Measurements from ENCODE around the gene GAS2.

Gene GAS2

DNA sequence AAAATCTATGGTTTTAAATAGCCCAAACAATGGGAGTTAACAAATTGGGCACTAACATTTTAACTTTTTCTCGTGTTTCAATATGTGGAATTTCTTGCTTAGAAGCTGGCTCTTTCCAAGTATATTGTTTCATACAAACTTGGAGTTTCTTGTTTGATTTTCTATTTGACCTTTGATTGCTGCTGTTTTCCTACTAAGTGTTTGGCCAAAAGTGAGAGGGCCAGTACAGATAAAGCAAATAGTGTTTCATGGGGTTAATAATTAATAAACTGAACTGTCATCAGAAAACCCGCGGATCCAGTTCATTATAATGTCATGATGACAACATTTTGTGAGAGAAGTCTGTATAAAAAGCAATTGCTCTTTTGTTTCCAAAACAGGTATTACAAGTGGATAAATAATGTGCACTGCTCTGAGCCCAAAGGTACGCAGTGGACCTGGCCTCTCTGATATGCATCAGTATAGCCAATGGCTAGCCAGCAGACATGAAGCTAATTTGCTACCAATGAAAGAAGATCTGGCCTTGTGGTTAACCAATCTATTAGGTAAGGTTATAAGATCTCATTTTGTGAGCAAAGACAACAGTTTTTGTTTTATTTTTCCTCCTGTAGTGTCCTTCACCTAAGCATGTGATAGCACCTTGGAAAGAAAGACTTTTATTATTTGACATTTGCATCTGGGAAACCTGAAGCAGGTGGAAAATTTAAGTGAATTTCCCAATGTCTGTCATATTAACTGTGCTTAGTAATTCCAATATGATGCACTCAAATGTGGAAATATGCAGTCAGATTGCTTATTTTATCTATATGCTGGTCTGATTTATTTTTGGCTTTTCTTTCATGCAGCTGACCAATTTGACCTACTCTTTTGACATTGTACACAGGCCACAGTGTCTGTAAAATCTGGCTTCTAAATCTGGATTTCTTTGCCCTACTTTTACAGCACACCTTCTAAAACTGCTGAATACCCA lies 8.3 kb downstream of the GAS2 start:
- DNase-seq, result no peak

- no peak for DNase-seq
Observed at GRCh38 chr11:22677153-22677903, 10.9 kb downstream of the GAS2 start.

- no peak for DNase-seq
Observed at GRCh38 chr11:22680628-22681027, 14.2 kb downstream of the GAS2 start.

DNA sequence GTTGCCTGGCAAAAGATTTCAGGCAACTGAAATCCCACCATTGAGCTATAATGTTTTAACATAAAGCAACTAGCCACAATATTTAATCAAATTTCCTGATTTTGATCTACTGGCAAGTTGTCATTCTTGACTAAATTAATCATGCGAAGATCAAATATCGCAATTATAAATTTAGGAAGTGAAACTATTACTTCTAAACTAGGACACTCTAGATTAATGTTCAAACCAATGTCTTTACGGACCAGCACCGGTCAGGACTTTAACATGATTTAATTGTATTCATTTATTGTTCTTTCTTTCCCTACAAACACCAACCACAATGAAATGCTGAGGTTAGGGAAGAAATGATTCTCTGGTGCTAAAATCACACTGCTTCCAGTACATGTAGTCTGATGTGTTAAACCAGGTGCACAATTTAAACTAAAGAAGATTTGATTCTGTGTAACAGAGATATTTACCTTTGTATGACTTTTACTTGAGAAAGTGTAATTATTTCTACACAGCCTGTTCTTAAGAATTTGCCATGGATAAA lies 14.9 kb downstream of the GAS2 start:
- DNase-seq, result no peak

GRCh38 chr11:22684082-22684481 lies 17.7 kb downstream of the GAS2 start:
- DNase-seq, result no peak

DNA sequence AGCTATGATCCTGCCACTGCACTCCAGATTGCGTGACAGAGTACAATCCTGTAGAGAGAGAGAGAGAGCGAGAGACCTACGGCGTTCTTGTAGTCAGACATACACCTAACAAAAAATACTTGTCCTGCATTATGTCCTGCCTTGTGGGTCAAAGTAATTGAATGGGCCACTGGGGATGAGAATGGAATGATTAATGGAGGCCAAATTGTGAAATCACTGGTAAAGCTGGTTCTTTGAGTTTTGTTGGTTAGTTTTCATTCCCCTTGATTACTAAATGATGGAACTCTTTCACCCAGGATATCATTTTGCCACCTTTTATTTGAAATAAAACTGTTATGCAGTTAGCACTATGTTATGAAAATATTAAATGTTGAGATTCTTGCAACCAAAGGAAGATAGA lies 18.7 kb downstream of the GAS2 start:
- no peak for DNase-seq

- DNase-seq, result no peak
Observed at GRCh38 chr11:22688914-22689313, 22.5 kb downstream of the GAS2 start.

GRCh38 chr11:22690257-22690656 lies 23.8 kb downstream of the GAS2 start:
- DNase-seq, result no peak

DNA sequence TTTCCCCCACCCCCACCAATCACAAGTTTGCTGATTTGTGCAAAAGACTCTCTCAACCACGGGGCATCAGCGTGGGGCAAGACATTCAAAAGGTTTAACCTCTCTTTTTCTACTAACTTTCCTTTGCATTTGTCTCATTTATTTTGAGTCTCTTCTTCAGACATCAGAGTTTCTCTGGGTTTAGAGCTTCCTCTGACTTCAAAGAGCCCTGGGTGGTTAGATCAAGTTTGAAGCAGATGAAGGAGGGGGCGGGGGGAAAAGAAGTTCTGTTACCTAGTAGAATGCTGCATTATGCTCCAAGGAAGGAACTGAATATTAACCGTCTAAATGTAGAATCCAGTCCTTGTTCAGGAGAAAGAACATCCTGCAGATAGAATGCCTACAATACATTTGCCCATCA lies 24.5 kb downstream of the GAS2 start:
- DNase-seq, result no peak

DNA sequence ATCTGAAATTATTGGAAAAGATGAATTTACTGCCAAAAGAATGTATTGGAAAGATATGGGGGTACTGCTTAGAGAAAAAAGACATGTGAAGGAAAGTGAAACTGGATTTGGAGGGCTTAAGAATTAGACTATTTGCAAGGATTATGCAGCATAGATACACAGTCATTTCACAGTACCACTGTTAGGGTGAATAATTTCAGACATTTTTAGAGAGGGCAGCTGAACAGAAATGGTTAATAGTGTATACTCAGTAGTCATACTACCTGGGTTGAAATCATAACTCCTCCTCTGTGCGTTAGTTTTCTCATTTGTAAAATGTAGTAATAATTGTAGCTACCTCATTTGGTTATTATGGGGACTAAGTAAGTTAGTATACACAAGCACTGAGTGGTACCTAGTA lies 33.0 kb downstream of the GAS2 start:
- no peak for DNase-seq

DNA sequence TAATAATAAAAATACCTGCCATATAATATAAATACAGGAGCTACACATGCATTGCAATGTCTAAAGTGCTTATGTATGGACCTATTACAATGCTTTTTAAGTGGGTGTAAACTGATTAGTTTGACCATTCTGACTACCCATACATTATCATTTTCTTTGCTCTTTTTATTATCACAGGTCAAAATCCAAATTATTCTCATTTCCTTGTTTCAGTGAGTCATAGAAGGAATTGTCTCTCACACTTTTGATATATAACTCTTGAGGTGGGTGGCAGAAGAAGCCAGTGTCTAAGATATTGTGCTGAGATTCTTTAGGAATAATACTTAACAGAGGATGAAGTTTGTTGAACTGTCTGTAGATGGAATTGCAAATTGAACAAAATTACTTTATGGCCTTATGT lies 35.6 kb downstream of the GAS2 start:
- no peak for DNase-seq

GRCh38 chr11:22703040-22703439 lies 36.6 kb downstream of the GAS2 start:
- DNase-seq, result no peak

- DNase-seq, result no peak
Observed at GRCh38 chr11:22703591-22703990, 37.2 kb downstream of the GAS2 start.

DNA sequence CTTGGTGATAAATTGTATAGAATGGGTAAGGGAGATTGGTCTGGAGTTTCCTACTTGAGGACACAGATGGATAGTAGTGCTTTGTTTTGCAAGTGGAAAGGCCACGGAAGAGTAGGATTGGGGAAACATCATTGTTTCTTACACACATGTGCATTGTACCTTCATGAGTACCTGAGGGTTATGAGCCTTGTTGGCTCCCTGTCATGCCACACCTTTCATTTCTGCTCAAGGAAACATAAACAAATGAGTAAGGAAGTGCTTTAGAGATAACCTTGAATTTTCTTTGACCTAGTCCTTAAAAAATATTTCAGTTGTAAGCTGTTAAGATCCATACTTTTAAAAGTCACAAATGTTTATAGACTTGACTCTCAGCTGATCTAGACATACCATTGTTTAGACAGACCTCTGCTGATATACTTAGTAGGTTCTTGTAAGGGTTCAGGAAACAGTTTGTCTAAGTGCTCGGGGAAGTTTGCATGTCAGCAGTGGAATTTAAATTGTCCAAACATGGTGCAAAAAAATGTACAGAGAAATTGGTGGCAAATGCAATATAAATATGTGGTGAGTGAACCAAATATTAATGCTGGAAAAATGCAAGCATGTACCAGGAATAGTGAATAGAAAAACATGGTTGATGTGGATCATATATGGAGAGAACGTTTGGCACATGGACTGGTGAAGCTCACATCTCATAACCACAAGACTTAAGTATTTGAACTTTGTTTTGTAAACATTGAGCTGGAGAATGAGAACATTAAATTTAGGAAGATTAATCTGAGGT lies 40.9 kb downstream of the GAS2 start:
- no peak for DNase-seq

DNA sequence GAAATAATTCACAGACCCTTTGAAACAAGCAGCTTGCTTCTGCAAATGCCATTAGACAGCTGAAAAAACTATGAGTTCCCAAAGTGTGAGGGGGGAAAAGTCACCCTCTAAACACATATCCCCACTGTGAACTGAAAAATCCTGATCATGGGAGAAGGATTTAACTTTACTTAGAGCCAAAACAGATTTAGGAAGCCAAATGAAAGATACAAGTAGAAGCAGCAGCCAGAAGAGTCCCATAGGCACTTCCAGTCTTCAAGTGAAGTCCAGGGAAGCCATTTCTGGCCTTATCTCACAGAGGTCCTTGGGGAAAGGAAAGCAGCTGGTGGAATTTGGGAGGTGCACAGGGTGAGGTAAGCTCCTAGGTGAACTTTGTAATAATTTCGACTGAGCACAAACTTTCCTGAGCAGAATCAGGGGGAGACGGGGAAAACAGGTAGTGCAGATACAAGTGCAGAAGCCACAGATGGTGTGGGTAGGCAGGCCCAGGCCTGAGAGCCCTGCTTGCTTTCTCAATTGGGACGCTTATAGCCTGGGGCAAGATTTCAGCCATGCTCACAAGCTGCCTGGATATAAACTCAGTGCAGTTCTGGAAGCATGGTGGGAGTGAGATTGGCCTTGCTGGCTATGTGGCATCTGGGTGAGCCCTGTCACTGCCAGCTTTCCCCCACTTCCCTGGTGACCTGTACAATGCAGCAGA lies 44.8 kb downstream of the GAS2 start:
- DNase-seq, result no peak

DNA sequence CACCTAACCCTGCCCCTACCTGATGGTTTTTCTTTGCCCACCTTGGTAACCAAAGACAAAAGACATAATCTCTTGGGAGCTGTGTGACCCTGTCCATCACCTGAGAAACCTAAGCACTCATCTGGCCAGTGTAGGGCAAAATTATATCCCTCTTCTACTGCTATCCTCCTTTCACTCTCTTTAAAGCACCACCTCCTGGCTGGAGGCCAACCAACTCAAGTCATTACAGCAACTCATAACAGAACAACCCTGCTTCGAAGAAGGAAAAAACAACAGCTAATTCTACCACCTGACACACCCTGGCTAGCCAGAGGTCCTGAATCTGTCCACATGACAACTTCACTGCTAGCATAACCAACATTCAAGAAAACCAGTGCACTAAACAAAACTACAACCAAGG lies 45.5 kb downstream of the GAS2 start:
- DNase-seq, result no peak

DNA sequence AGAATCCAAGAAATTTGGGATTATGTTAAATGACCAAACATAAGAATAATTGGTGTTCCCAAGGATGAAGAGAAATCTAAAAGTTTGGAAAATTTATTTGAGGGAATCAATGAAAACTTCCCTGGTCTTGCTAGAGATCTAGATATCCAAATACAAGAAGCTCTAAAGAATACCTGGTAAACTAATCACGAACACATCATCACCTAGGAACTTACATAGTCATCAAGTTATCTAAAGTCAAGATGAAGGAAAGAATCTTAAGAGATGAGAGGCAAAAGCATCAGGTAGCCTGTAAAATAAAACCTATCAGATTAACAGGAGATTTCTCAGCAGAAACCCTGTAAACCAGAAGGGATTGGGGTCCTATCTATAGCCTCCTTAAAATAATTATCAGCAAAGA lies 46.9 kb downstream of the GAS2 start:
- DNase-seq, result no peak

GRCh38 chr11:22715971-22716370 lies 49.6 kb downstream of the GAS2 start:
- no peak for DNase-seq

DNA sequence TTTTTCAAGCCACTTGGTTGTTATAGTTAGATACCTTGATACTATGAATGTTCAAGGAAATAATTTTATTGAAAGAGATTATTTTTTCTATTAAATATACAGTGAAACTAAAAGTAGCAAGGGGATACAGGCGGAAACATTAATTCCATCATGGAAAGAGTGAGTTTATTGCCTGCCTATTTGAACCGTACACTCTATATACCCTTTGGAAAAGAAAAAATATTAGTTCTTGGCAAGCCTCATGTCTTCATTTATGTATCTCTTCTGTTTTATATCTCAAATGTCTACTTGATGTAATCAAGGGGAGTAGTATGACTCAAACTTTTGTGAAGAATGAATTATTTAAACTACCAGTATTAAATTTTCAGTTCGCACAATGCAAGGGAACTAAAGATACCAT lies 54.0 kb downstream of the GAS2 start:
- no peak for DNase-seq

DNA sequence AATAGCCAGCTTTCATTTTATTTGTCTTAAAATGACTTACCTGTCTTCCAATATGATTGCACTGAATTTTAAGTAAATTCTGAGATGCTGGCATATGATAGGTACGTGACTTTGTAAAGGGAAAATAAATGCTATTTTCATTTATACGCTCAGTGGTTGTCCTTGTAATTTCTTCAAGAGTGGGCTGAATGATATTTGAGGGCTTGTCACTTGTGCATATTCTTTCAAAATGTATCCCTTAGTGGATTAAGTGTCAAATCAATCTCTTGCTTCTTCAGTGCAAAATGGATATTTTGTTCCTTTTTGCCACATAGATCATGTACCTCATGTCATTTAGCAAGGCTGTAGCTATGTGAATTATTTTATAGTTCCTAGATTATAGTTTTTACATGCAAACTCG lies 56.9 kb downstream of the GAS2 start:
- DNase-seq, result no peak

- no peak for DNase-seq
Observed at GRCh38 chr11:22725079-22725478, 58.7 kb downstream of the GAS2 start.

GRCh38 chr11:22728600-22729389 lies 62.4 kb downstream of the GAS2 start:
- no peak for DNase-seq
